ENCODE data around the gene ZDHHC11B.
"Not testable (repeated sequence)": the region's sequence is repeated elsewhere in the genome, so short reads cannot be mapped to it uniquely, and the experiment has no call there.

Gene ZDHHC11B

GRCh38 chr5:686936-687335, 97.6 kb downstream of the ZDHHC11B start:
- H3K27ac ChIP-seq (ENCODE audit: low read depth, low read length); H3K4me1 ChIP-seq (ENCODE audit: control insufficient read depth, insufficient read depth, low read length); H3K4me3 ChIP-seq (ENCODE audit: low read depth, low read length); H3K27me3 ChIP-seq (ENCODE audit: control insufficient read depth, insufficient read depth, low read length); H3K9ac ChIP-seq (ENCODE audit: low read depth, low read length); H3K36me3 ChIP-seq (ENCODE audit: control insufficient read depth, insufficient read depth, low read length); H3K9me3 ChIP-seq (ENCODE audit: control insufficient read depth, insufficient read depth, low read length): not testable (repeated sequence)

GRCh38 chr5:686172-686523, 98.4 kb downstream of the ZDHHC11B start:
- H3K4me1 ChIP-seq (ENCODE audit: control insufficient read depth, insufficient read depth, low read length); H3K4me3 ChIP-seq (ENCODE audit: low read depth, low read length); H3K27me3 ChIP-seq (ENCODE audit: control insufficient read depth, insufficient read depth, low read length); H3K27ac ChIP-seq (ENCODE audit: low read depth, low read length); H3K9ac ChIP-seq (ENCODE audit: low read depth, low read length); H3K9me3 ChIP-seq (ENCODE audit: control insufficient read depth, insufficient read depth, low read length); H3K36me3 ChIP-seq (ENCODE audit: control insufficient read depth, insufficient read depth, low read length): not testable (repeated sequence)

- H3K36me3 ChIP-seq (ENCODE audit: control insufficient read depth, insufficient read depth, low read length), result no peaks in the 10 kb centered on the region
- H3K9me3 ChIP-seq (ENCODE audit: control insufficient read depth, insufficient read depth, low read length), result no peaks in the 10 kb centered on the region
- no peak overlapping the region for H3K4me3 ChIP-seq (ENCODE audit: low read depth, low read length)
- no peak overlapping the region for H3K27ac ChIP-seq (ENCODE audit: low read depth, low read length)
- no peaks in the 10 kb centered on the region for H3K4me1 ChIP-seq (ENCODE audit: control insufficient read depth, insufficient read depth, low read length)
- H3K27me3 ChIP-seq (ENCODE audit: control insufficient read depth, insufficient read depth, low read length), result no peaks in the 10 kb centered on the region
- H3K9ac ChIP-seq (ENCODE audit: low read depth, low read length), result no peak overlapping the region
These were observed 99.0 kb downstream of the ZDHHC11B start for GRCh38 chr5:685262-686171.

GRCh38 chr5:684751-685216, 99.7 kb downstream of the ZDHHC11B start:
- Histone ChIP-seq H3K27me3 (ENCODE audit: control insufficient read depth, insufficient read depth, low read length) (no peaks in the 10 kb centered on the region), H3K4me3 (ENCODE audit: low read depth, low read length) (no peak overlapping the region), H3K9me3 (ENCODE audit: control insufficient read depth, insufficient read depth, low read length) (no peaks in the 10 kb centered on the region), H3K27ac (ENCODE audit: low read depth, low read length) (no peak overlapping the region), H3K9ac (ENCODE audit: low read depth, low read length) (no peak overlapping the region), H3K4me1 (ENCODE audit: control insufficient read depth, insufficient read depth, low read length) (no peaks in the 10 kb centered on the region), H3K36me3 (ENCODE audit: control insufficient read depth, insufficient read depth, low read length) (no peaks in the 10 kb centered on the region)

- Histone ChIP-seq H3K4me3 (ENCODE audit: low read depth, low read length) (no peak overlapping the region), H3K27ac (ENCODE audit: low read depth, low read length) (no peak overlapping the region), H3K9ac (ENCODE audit: low read depth, low read length) (no peak overlapping the region), H3K4me1 (ENCODE audit: control insufficient read depth, insufficient read depth, low read length) (no peaks in the 10 kb centered on the region), H3K36me3 (ENCODE audit: control insufficient read depth, insufficient read depth, low read length) (no peaks in the 10 kb centered on the region), H3K27me3 (ENCODE audit: control insufficient read depth, insufficient read depth, low read length) (no peaks in the 10 kb centered on the region), H3K9me3 (ENCODE audit: control insufficient read depth, insufficient read depth, low read length) (no peaks in the 10 kb centered on the region)
These were observed 100.7 kb downstream of the ZDHHC11B start for GRCh38 chr5:683551-684481.

GRCh38 chr5:682651-683358, 101.7 kb downstream of the ZDHHC11B start:
- H3K4me1 ChIP-seq (ENCODE audit: control insufficient read depth, insufficient read depth, low read length); H3K27ac ChIP-seq (ENCODE audit: low read depth, low read length); H3K9ac ChIP-seq (ENCODE audit: low read depth, low read length); H3K4me3 ChIP-seq (ENCODE audit: low read depth, low read length); H3K27me3 ChIP-seq (ENCODE audit: control insufficient read depth, insufficient read depth, low read length); H3K36me3 ChIP-seq (ENCODE audit: control insufficient read depth, insufficient read depth, low read length); H3K9me3 ChIP-seq (ENCODE audit: control insufficient read depth, insufficient read depth, low read length): not testable (repeated sequence)

GRCh38 chr5:682216-682615, 102.3 kb downstream of the ZDHHC11B start:
- H3K27me3 ChIP-seq (ENCODE audit: control insufficient read depth, insufficient read depth, low read length); H3K9ac ChIP-seq (ENCODE audit: low read depth, low read length); H3K9me3 ChIP-seq (ENCODE audit: control insufficient read depth, insufficient read depth, low read length); H3K4me3 ChIP-seq (ENCODE audit: low read depth, low read length); H3K4me1 ChIP-seq (ENCODE audit: control insufficient read depth, insufficient read depth, low read length); H3K27ac ChIP-seq (ENCODE audit: low read depth, low read length); H3K36me3 ChIP-seq (ENCODE audit: control insufficient read depth, insufficient read depth, low read length): not testable (repeated sequence)

- not testable (repeated sequence) for H3K4me3 ChIP-seq (ENCODE audit: low read depth, low read length); H3K27ac ChIP-seq (ENCODE audit: low read depth, low read length); H3K36me3 ChIP-seq (ENCODE audit: control insufficient read depth, insufficient read depth, low read length); H3K4me1 ChIP-seq (ENCODE audit: control insufficient read depth, insufficient read depth, low read length); H3K27me3 ChIP-seq (ENCODE audit: control insufficient read depth, insufficient read depth, low read length); H3K9me3 ChIP-seq (ENCODE audit: control insufficient read depth, insufficient read depth, low read length); H3K9ac ChIP-seq (ENCODE audit: low read depth, low read length)
These were observed 103.0 kb downstream of the ZDHHC11B start for GRCh38 chr5:681317-682191.

- not testable (repeated sequence) for H3K9ac ChIP-seq (ENCODE audit: low read depth, low read length); H3K4me3 ChIP-seq (ENCODE audit: low read depth, low read length); H3K9me3 ChIP-seq (ENCODE audit: control insufficient read depth, insufficient read depth, low read length); H3K4me1 ChIP-seq (ENCODE audit: control insufficient read depth, insufficient read depth, low read length); H3K27ac ChIP-seq (ENCODE audit: low read depth, low read length); H3K36me3 ChIP-seq (ENCODE audit: control insufficient read depth, insufficient read depth, low read length)
- H3K27me3 ChIP-seq (ENCODE audit: control insufficient read depth, insufficient read depth, low read length), result peaks cover 17% of the 10 kb centered on the region; the same call in 1 of the 2 replicates
These were observed 103.7 kb downstream of the ZDHHC11B start for GRCh38 chr5:680836-681235.

- H3K27me3 ChIP-seq (ENCODE audit: control insufficient read depth, insufficient read depth, low read length), result peaks cover 21% of the 10 kb centered on the region; the same call in 1 of the 2 replicates
- H3K4me1 ChIP-seq (ENCODE audit: control insufficient read depth, insufficient read depth, low read length); H3K27ac ChIP-seq (ENCODE audit: low read depth, low read length); H3K9ac ChIP-seq (ENCODE audit: low read depth, low read length); H3K9me3 ChIP-seq (ENCODE audit: control insufficient read depth, insufficient read depth, low read length); H3K4me3 ChIP-seq (ENCODE audit: low read depth, low read length); H3K36me3 ChIP-seq (ENCODE audit: control insufficient read depth, insufficient read depth, low read length): not testable (repeated sequence)
These were observed 104.3 kb downstream of the ZDHHC11B start for GRCh38 chr5:680118-680795.
